Activated naive CD4-positive, alpha-beta T cell (primary cell): ENCODE measurements around the gene PLS1.
"Not testable (repeated sequence)": the region's sequence is repeated elsewhere in the genome, so short reads cannot be mapped to it uniquely, and the experiment has no call there.

ENCODE experiments used
- DNase-seq, 4 experiments: peaks; one replicate each; lab custom pipeline; 2025; lab: John Stamatoyannopoulos, UW

PLS1 gene

DNA sequence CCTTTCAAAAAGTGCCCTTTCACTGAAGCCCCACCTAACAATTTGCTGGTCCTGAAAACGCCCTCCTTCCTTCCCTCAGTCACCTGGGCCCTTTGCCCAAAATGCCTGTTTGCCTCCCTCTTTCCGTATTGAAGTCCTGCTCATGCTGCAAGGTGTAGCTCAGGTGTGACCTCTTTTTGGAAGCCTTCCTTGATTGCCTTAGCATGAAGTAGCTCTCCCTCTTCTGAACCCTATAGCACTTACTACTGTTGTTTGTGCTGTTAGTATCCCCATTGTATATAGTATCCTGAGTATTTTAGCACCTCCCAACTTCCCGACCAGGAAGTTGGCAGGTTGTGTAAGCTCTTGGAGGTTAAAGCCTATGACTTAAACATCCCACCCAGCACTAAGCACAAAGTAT, 1.7 kb downstream of the PLS1 start:
- DNase-seq: no peak

DNA sequence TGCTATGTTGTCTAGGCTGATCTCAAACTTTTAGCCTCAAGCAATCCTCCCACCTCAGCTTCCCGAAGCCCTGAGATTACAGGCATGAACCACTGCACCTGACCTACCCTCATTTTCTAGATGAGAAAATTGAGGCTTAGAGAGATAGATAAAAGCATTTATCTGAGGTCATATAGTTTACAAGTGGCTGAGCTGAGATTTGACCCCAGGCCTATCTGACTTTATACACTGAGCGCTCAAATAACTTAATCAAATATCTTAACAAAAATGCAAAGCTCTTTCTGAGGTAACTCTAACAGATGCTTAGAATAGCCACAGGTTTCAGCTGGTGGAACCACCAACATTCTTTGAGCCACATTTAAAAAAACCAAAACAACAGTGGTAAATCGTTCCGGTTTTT, 5.5 kb downstream of the PLS1 start:
- no peak for DNase-seq

DNA sequence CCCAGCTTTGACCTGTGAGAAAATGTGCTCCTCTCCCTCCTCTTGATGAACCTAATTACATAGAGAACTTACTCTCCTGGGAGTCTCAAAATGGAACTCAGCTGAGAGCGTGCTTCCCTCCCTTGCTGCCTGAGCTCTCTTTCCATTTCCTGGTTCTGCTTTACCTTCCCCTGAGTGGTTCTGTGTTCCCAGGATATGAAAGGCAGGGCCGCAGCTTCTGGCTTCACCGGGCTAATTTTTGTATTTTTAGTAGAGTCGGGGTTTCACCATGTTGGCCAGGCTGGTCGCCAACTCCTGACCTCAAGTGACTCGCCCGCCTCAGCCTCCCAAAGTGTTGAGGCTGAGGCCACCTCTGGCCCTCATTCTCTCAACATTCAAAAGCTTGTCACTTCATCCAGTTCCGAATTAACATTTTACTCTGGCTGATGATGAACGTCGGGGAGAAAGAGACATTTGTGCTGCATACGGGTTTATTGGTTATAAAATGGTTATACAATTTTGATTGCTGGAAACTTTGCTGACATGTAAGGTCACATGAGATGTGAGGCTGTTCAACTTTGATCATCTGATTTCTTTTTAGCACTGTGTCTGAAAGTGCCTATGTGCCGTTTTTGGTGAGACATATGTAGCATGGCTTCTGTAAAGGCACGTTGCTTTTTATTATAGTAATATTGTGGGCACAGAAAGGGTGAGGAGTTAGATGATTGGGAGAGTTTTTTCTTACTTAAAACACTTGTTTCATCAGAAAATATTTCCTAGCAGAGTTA, 6.6 kb downstream of the PLS1 start:
- no peak for DNase-seq

DNA sequence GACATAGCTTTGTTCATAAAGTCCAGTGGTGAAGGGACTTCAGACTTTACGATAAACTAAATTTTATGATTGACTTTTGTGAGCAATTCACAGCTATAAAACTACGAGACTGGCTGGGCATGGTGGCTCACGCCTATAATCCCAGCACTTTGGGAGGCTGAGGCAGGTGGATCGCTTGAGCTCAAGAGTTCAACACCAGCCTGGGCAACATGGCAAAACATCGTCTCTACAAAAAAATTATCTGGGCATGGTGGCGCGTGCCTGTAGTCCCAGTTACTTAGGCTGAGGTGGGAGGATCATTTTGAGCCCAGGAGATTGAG, 7.2 kb downstream of the PLS1 start:
- DNase-seq: not testable (repeated sequence)

DNA sequence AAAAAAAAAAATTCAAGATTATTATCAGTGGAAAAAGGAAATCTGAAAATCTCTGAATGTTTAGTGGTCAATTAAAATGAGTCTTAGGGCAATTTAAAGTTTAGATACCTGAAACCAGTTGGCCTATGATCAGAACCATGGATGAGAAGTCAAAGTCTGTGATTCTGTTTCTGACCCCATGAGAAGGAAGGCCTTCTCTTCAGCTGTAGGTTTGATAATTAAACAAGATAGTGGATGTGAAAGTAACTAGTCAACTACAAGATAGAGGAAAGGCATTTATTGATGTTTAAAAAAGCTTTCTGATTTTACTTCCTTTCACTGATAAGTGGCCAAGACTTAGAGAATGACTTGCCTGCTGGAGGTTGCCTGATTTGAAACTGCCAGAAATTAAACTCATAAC, 8.7 kb downstream of the PLS1 start:
- DNase-seq: no peak

DNA sequence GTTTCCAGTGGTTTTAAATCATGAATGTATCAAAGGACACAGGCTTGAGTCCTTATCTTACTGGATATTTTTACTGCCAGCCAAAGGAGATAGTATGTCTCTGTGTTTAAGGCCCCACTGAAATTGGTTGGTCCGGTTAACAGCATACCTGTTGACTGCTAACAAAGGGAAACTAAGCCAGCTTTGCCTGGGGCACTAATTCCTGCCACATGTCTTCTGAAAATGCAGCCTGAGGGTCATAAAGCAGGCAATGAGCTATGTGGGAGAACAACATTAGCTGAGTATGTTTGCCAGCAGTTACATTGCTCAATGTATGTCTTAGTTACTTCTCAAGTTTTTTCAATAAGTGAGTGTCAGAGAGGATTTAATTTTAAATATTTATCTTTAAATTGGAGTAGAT, 12.4 kb downstream of the PLS1 start:
- DNase-seq: no peak

DNA sequence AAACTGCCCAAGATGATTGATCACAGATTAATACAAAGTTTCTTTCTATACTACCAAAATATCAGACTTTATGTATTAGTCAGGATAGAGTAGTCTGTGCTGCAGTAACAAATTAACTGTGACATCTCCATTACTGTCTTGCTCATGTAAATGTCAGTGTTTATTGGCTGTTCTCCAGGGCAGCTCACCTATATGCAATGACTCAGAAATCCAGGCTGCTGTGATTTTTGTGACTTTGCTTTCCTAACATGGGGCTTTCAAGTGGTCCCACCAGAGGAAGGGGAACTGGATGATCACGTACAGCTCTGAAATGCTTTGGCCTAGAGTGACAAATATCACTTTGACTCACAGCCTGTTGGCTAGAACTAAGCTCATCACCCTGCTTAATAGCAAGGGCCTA, 12.9 kb downstream of the PLS1 start:
- no peak for DNase-seq

DNA sequence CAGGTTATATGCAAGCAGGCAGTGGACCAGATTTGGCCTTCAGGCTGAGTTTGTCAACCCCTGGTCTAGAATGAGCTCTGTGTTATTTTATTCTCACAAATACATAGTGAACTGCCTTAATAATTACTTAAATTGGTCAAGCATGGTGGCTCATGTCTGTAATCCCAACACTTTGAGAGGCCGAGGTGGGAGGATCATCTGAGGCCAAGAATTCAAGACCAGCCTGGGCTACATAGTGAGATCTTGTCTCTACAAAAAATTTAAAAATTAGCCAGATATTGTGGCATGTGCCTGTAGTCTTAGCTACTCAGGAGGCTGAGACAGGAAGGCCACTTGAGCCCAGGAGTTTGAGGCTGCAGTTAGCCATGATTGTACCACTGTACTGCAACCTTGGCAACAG, 15.0 kb downstream of the PLS1 start:
- no peak for DNase-seq

DNA sequence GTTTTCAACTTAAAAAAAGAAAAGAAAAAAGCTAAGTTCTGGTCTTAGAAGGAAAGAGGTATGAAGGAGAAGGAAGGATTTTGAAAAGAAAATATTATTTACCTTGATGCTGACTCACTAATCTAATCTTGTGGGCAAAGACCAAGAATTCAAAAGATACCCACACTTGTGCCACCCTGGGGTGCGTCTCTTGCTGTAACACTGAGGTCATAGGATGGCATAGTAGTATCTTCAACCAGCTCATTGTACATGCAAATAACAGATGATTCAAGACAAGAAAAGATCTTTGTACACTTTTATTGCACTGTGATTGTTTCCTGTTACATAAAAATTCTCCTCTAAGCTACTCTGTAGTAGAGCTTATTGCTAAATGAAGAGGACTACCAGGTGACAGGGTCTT, 17.3 kb downstream of the PLS1 start:
- no peak for DNase-seq

DNA sequence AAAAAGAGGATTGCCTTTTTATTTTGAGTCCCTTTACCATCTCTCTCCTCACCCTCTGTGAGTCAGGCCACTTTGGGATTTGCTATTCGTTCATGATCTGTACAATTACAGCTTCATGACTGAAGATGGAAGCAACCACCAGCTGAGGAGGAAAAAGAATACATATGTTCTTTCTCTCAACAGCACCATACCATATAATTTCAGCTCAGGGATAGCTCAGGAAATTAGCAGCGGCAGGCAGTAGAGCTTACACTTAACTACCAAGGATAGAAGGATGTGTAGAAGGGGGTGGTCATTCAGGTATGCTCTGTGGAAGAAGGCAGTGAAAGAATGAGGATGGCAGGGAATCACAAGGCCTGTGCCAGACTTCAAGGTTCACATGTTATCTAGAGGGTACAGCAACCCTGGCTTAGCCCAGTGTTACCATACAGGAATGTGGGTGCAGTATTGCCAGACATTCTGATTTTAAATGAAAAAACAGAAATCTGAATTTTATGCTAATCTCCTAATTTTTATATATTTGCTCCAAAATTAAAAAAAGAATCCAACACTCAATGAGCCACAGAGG, 17.9 kb downstream of the PLS1 start:
- no peak for DNase-seq

DNA sequence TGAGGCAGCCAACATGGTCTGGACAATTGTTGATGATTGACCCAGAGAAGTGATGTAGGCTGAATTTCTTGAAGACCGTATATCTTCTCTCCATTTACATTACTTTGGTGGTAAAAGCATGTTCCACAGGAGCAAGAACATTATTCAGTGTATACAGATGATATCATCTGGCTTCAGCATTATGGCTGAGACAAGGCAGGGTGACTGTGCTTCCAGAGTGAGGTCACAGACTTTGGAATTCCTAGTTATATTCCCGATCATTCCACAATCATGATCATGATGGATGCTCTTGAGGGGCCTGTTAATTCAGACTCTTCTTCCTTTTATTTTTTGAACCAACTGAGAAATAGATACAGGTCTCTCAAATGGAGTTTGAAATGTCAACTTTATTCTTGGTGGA, 19.0 kb downstream of the PLS1 start:
- DNase-seq: no peak

DNA sequence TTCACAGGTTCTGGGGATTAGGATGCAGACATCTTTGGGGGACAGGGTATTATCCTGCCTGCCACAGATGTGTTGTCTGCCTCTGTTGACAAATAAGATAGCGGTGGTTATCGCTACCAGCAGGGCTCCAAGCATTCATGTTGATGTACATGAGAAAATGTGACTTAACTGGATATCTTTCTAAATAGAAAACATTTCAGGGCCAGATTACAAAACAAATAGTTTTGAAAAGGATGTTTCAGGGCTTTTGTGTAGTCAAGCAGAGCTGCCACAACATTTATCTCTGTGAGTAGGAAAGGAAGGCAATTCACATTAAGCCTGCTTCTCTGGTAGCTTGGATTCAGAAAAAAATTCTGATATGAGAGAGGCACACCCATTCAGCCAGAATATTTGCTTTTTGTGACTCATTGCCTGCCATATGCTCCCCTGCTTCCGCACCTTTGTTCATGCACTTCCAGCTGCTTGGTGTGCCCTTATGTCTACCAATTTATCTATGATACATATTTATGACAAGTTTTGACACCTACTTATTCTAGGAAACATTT, 22.8 kb downstream of the PLS1 start:
- DNase-seq: no peak

DNA sequence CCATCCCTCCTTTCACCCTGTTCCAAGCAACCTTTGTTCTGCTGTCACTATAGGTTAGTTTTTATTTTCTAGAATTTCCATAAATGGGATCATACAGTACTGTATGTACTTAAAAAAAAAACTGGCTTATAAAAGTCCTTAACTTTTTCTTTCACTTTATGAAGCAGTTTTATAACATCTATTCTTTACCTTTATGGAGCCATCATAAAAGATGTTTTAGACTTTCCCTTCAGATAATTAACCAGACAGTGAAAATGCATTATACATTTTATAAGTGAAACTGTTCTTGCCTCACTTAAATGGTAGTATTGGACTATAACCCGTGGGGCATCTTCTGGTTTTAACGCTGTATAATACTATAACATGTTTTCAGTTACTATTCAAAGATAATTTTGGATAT, 26.2 kb downstream of the PLS1 start:
- DNase-seq: no peak

DNA sequence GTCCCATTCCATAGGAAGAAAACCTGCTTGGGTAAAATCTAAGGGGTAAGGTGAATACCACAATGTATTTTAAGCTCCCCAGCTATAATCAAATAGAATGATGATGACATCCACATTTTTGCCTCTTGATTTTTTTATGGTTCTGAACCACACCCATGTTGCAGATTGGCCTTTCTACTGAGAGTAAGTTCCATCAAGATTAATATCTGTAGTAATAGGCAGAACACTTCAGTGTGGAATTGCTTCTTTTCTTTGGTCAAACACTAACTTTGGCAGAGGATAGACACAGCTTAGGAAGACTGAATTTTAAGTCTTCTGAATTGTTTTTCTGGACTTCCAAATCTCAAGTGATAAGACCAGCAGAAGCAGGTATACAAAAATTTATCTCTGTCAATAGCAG, 27.0 kb downstream of the PLS1 start:
- no peak for DNase-seq

DNA sequence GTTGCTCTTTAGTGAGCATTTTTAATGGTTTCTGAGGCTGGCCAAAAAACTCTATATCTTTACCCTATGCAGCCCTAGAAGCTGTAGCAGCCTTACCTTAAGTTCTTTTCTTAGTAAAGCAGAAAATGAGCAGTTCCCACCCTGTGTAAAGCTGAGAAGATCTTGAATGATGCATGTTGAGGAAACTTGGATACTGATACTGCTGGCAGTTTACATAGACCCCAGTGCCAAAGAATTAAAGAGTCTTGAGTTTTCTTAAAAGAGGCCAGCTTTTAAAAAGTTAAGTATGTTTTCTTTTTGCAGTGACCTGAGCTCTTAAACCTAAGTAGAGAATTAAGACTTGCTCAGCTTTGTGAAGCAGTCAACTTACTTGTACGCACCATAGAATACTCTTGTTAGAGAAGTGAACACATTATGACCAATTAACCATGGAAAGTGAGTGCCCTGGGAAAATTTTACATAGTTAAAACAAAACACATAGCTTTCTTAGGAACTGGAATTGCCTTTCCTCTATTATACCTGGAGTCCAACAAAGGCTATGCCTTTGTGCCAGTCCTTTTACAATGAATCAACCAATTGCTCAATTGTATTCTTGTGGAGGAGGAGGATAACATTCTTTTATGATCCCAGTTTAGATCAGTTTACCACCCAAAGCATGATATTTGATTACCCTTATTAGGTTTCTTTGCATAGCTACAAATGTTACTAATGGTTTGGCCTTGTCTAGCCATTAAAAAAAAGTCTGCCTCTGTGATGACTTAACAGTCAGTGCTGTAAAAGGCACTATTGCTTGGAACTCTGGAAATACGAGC, 28.4 kb downstream of the PLS1 start:
- no peak for DNase-seq

DNA sequence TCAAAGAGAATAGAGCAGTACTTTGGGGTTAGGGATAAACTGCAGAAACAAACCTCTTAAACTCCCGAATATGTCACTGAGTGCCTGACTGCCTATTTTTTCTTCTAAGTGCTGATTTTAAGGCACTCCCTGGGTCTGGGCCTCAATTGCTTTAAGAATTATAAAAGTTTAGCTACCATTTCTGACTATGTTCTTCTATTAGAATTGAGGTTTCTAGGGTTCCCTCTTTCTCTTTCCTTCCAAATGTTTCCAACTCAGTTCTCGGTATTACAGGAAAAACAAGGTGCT, 28.9 kb downstream of the PLS1 start:
- DNase-seq: no peak

DNA sequence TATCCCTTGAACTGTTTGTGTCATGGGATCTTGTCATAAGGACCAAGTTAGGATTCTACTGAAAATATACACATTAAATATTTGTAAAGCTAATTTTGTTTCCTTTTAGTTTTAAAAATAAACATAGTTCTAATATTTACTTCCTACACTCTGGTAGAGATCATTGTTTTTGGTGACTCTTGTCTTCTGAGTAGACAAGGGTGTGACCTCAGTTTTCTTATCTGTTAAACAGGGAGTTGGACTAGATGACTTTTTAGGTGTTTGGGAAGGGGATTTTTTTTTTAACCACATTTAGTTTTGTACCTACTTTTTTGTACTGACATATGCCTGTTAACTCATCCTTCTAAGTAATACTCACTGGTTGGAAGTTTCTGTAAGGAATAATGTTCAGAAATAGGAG, 30.8 kb downstream of the PLS1 start:
- DNase-seq: no peak

DNA sequence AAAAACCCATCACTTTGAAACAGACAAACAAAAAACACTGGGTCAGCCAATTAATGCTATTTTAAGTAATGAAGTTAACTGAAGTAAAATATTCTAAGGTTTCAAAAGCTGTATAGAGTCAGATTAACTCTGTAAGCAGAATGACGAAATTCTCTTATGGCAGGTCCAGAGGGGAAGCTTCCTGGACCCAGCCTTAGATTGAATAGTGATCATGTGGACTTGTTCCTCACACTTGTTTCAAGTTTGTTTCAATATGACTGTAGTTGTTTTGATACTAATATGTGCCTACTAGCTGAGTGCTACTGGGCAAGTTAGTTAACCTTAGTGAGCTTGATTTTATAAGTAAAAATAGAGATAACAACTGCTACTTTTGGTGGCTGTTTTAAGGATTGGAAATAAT, 32.6 kb downstream of the PLS1 start:
- no peak for DNase-seq

DNA sequence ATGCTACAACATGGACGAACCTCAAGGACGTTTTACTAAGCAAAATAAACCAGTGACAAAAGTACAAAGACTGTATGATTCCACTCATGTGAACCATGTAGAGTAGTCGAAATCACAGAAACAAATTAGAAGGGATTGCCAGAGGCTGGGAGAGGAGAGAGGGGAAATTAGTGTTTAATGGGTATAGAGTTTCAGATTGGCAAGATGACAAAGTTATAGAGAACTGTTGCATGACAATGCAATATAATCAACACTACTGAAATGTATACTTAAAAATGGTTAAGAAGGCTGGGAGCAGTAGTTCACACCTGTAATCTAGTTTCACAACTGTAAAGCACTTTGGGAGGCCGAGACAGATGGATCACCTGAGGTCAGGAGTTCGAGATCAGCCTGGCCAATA, 36.9 kb downstream of the PLS1 start:
- no peak for DNase-seq

DNA sequence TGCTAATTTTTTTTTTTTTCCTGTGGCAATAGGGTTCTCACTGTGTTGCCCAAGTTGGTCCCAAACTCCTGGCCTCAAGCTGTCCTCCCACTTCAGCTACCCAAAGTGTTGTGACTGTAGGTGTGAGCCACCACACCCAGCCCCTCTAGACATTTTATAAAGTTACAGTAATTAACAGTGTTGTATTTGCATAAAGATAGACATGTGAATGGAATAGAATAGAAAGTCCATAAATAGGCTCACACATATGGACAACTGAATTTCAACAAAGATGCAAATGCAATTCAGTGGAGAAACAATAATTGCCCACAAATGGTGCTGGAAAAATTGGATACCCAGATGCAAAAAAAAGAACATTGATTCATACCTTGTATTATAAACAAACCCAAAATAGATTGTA, 39.9 kb downstream of the PLS1 start:
- no peak for DNase-seq

DNA sequence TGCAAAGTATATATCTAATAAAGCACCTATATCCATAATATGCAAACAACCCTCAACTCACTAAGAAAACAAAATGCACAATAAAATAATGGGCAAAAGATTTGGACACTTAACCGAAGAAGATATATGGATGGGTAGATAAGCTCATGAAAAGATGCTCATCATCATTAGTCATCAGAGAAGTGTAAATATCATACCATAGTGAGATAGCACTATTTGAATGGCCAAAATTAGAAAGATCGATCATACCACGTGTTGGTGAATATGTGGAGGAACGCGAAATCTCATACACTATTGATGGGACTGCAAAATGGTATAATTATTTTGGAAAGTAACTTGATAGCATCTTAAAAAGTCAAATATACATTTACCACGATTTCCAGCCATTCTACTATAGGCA, 40.5 kb downstream of the PLS1 start:
- DNase-seq: no peak

DNA sequence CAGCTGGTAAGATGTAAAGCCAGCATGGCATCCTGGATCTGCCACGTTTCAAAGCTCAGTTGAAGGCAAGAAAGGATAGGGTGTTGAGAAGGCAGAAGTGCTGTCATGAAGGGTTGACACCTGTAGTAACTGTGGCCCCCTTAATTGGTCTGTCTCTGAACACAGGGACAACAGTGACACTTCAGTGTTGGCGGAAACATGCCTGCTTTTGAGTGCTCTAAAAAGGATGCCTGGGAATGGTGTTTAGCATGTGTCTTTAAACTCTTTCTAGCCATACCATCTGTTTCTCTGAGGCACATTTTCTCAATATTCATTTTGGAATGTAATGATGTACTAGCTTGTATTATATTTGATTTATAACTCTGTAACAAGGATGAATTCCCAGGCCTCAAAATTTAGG, 42.1 kb downstream of the PLS1 start:
- DNase-seq: no peak

DNA sequence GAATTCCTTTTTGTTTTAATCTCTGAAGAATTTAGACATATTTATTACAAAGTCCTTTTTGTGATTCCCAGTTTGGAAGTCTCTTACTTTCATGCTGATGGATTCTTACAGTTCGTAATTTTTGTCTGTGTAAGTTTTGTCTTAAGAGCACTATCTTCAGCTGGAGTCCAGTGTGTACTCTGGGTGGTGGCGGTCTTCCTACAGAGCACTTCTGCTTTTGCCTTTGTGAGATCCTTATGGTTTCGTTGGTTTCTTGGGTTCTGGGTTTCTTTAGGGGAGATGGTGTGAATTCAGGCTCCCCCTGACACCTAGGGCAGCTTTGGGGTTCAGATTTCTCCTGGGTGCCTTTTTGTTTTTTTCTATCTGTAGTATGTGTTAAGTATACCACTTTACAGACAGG, 45.3 kb downstream of the PLS1 start:
- no peak for DNase-seq

DNA sequence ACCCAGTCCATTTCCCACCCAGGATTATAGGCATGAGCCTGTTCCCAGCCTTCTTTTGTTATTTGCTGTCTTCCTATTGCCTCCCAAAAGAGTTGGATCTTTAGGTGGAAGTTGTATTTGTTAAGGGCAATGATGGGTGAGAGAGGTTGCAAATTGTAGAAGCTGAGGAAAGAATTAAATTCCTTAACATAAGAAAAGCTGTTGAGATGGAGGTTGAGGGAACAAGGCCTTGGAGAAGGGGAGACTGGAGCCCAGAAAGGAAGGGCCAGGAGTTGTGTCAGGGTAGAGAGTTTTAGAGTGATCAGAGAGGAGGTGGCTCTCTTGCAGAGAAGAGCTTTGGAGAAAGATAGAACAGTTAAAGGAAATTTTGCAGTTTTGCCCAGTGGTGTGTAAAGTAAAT, 46.8 kb downstream of the PLS1 start:
- no peak for DNase-seq
